IMR-90 (cell line): ENCODE measurements around the gene DNAJC5. TPM values are rescaled to one million over a fixed set of nuclear protein-coding genes. Genes with fewer than 3 reads are reported as not detected.

Source experiments
- ATAC-seq: fragments of 200-7000 bp; cut with Tn5 transposase; 2 replicates; pipeline ENCODE4 v1.9.1; 2020; ENCODE audit warnings: low read depth, mild to moderate bottlenecking, moderate library complexity
- BruUV-seq: library from RNA; stranded (reverse); fragments of 400-500 nt; replicated peaks from 2 replicates; lab custom pipeline; 2021; lab: Mats Ljungman, UMichigan
- CTCF ChIA-PET: fragments of 300-600 bp; formaldehyde crosslinking; extraction: SDS; loops from one replicate; lab custom pipeline; 2021; ENCODE audit warnings: antibody characterized with exemption; lab: Yijun Ruan, JAX
- POLR2A ChIA-PET: fragments of 300-600 bp; sonication (Branson Sonifier 250); formaldehyde crosslinking; loops from one replicate; lab custom pipeline; 2022; ENCODE audit warnings: antibody characterized with exemption; ENCODE audit not compliant: unreplicated experiment; lab: Charles Lee
- DNase-seq: peaks from one replicate; pipeline ENCODE4 v3.0.0; 2013
- H2AFZ ChIP-seq: replicated peaks from 2 replicates; pipeline ENCODE3; 2013; ENCODE audit warnings: low read length, mild to moderate bottlenecking; ENCODE audit not compliant: poor library complexity
- H2AK5ac ChIP-seq: 2 replicates; pipeline ENCODE4 v1.6.1; 2013; ENCODE audit warnings: low read depth, low read length, inconsistent platforms
- H2AK9ac ChIP-seq: replicated peaks from 2 replicates; pipeline ENCODE3; 2013; ENCODE audit warnings: mild to moderate bottlenecking, low read depth, low read length, moderate library complexity; ENCODE audit not compliant: poor library complexity
- H2BK120ac ChIP-seq: 2 replicates; pipeline ENCODE4 v1.6.1; 2013; ENCODE audit warnings: low read depth, low read length, inconsistent platforms
- H2BK15ac ChIP-seq: 3 replicates; pipeline ENCODE4 v1.6.1; 2013; ENCODE audit warnings: low read depth, low read length, inconsistent platforms
- H2BK20ac ChIP-seq: 2 replicates; pipeline ENCODE4 v1.6.1; 2013; ENCODE audit warnings: low read depth, mild to moderate bottlenecking, inconsistent platforms, low read length, moderate library complexity
- H2BK5ac ChIP-seq: 2 replicates; pipeline ENCODE4 v1.6.1; 2013; ENCODE audit warnings: mild to moderate bottlenecking, low read depth, low read length, inconsistent platforms; ENCODE audit not compliant: poor library complexity, severe bottlenecking
- H3K14ac ChIP-seq: replicated peaks from 2 replicates; pipeline ENCODE4 v1.6.1; 2013; ENCODE audit warnings: low read depth, low read length, inconsistent platforms
- H3K18ac ChIP-seq: 2 replicates; pipeline ENCODE4 v1.6.1; 2013; ENCODE audit warnings: low read depth, low read length, control low read depth
- H3K23ac ChIP-seq: 2 replicates; pipeline ENCODE4 v1.6.1; 2013; ENCODE audit warnings: low read depth, low read length, inconsistent platforms
- H3K27ac ChIP-seq: 2 replicates; pipeline ENCODE4 v1.5.1; 2013; ENCODE audit warnings: mild to moderate bottlenecking, control low read depth, low read length; ENCODE audit not compliant: insufficient read depth
- H3K27me3 ChIP-seq: 2 replicates; pipeline ENCODE4 v1.6.1; 2013; ENCODE audit warnings: low read length; ENCODE audit not compliant: control insufficient read depth, insufficient read depth
- H3K36me3 ChIP-seq: 2 replicates; pipeline ENCODE4 v1.6.1; 2013; ENCODE audit warnings: low read length, mixed read lengths; ENCODE audit not compliant: control insufficient read depth, insufficient read depth
- H3K4ac ChIP-seq: 2 replicates; pipeline ENCODE4 v1.6.1; 2013; ENCODE audit warnings: low read depth, low read length, inconsistent platforms
- H3K4me1 ChIP-seq: 2 replicates; pipeline ENCODE4 v1.6.1; 2013; ENCODE audit warnings: low read length, mixed read lengths; ENCODE audit not compliant: control insufficient read depth, insufficient read depth
- H3K4me2 ChIP-seq: 2 replicates; pipeline ENCODE4 v1.6.1; 2013; ENCODE audit warnings: low read depth, mild to moderate bottlenecking, control low read depth, low read length, moderate library complexity
- H3K4me3 ChIP-seq: 2 replicates; pipeline ENCODE4 v1.5.1; 2013; ENCODE audit warnings: low read depth, mild to moderate bottlenecking, control low read depth, low read length, moderate library complexity; ENCODE audit not compliant: insufficient read depth
- H3K56ac ChIP-seq: 2 replicates; pipeline ENCODE4 v1.6.1; 2013; ENCODE audit warnings: low read length, inconsistent platforms; ENCODE audit not compliant: insufficient read depth; ENCODE audit errors: extremely low read depth
- H3K79me1 ChIP-seq, 2 experiments: 2 replicates each; pipeline ENCODE4 v1.6.1; 2013; ENCODE audit warnings: low read length in 2 of 2, inconsistent platforms in 1 of 2, low read depth in 1 of 2
- H3K9ac ChIP-seq: 2 replicates; pipeline ENCODE4 v1.6.1; 2013; ENCODE audit warnings: low read depth, low read length, control low read depth
- H3K9me1 ChIP-seq: 2 replicates; pipeline ENCODE4 v1.6.1; 2013; ENCODE audit warnings: low read length, inconsistent platforms; ENCODE audit not compliant: insufficient read depth
- H3K9me3 ChIP-seq: 2 replicates; pipeline ENCODE4 v1.6.1; 2013; ENCODE audit warnings: low read length; ENCODE audit not compliant: control insufficient read depth, insufficient read depth
- H4K20me1 ChIP-seq: 2 replicates; pipeline ENCODE4 v1.6.1; 2013; ENCODE audit warnings: low read length, inconsistent platforms; ENCODE audit not compliant: insufficient read depth
- H4K5ac ChIP-seq: 2 replicates; pipeline ENCODE4 v1.6.1; 2013; ENCODE audit warnings: mild to moderate bottlenecking, low read depth, low read length, control low read depth
- H4K8ac ChIP-seq, 2 experiments: 2 replicates each; pipeline ENCODE4 v1.6.1; 2013; ENCODE audit warnings: low read depth in 2 of 2, low read length in 2 of 2, control low read depth in 1 of 2, inconsistent platforms in 1 of 2
- H4K91ac ChIP-seq: 2 replicates; pipeline ENCODE4 v1.6.1; 2013; ENCODE audit warnings: low read depth, low read length, inconsistent platforms; ENCODE audit not compliant: insufficient read depth
- CHD1 ChIP-seq: IDR thresholded peaks from 2 replicates; pipeline ENCODE4 v1.6.1; 2012; ENCODE audit warnings: low read depth, low read length, improper control_type of control experiment
- CTCF ChIP-seq: conservative IDR thresholded peaks from 2 replicates; pipeline ENCODE4 v1.5.1; 2012; ENCODE audit warnings: mild to moderate bottlenecking, low read depth, low read length, improper control_type of control experiment
- POLR2A ChIP-seq: IDR thresholded peaks from 2 replicates; pipeline ENCODE4 v1.6.1; 2012; ENCODE audit warnings: mild to moderate bottlenecking, low read depth, low read length
- SMC3 ChIP-seq: fragments of 150-350 bp; IDR thresholded peaks from 2 replicates; pipeline ENCODE4 v1.6.1; 2016; ENCODE audit warnings: low read depth, mild to moderate bottlenecking, antibody characterized with exemption, low read length, moderate library complexity
- USF2 ChIP-seq: fragments of 150-350 bp; IDR thresholded peaks from 2 replicates; pipeline ENCODE4 v1.6.1; 2017; ENCODE audit warnings: mild to moderate bottlenecking, antibody characterized with exemption, low read length, low read depth
- WGBS, 2 experiments: methylation state at CpG; one replicate each; pipeline versions ENCODE4 v1.1.5 to v1.1.7; 2013; ENCODE audit warnings: missing lambda C conversion rate in 2 of 2; ENCODE audit not compliant: insufficient read length in 1 of 2; ENCODE audit errors: extremely low coverage in 2 of 2; 5-methylcytosine and 5-hydroxymethylcytosine counted together
- dilution Hi-C: fragments of 300-500 bp; cut with HindIII; formaldehyde crosslinking; loops from one replicate; pipeline ENCODE4 v1.14.3; 2018; ENCODE audit warnings: low sequenced_read_pairs; ENCODE audit not compliant: unreplicated experiment
- in situ Hi-C: fragments of 300-500 bp; cut with MboI; formaldehyde crosslinking; loops from 3 replicates; pipeline ENCODE4 v1.14.3; 2019; ENCODE audit warnings: low sequenced_read_pairs, inconsistent platforms, mixed read lengths
- intact Hi-C: fragments of 100-400 bp; cut with micrococcal nuclease; formaldehyde crosslinking; loops from 2 replicates; pipeline ENCODE4 v1.10.0; 2022
- polyA plus RNA-seq, 3 experiments: library from polyadenylated mRNA; depleted of rRNA; stranded (reverse); fragments of >200 nt; gene quantifications; 2 replicates each; pipeline ENCODE4 v1.2.3, GENCODE V29; 2012; ENCODE audit warnings: low replicate concordance in 1 of 3
- total RNA-seq: library from RNA; depleted of rRNA; stranded (reverse); fragments of >200 nt; gene quantifications from 2 replicates; pipeline ENCODE4 v1.2.3, GENCODE V29; 2012

The DNAJC5 gene
- total and polyA plus RNA-seq, 2 of the 4 experiments (the other 2 are of a cell fraction): 35.6 to 45.2 TPM

GRCh38 chr20:63944078-63944941, 49.4 kb downstream of the DNAJC5 start (continued):
- TF ChIP-seq CHD1: no peak

- ChIA-PET POLR2A (no interaction called here), CTCF (no interaction called here)
- no peak overlapping the region for H4K91ac ChIP-seq
- no peak overlapping the region for H2BK120ac ChIP-seq
- no peak overlapping the region for H2BK15ac ChIP-seq
- H3K27ac ChIP-seq: no peak overlapping the region
- no peak overlapping the region for H3K14ac ChIP-seq
- H3K27me3 ChIP-seq: no peaks in the 10 kb centered on the region
- no peak overlapping the region for H2AFZ ChIP-seq
- H4K5ac ChIP-seq: no peak overlapping the region
- intact Hi-C loops (no loop called here), in situ Hi-C loops (no loop called here), dilution Hi-C loops (no loop called here)
- no peak overlapping the region for H3K18ac ChIP-seq
- no peaks in the 10 kb centered on the region for H3K9me3 ChIP-seq
- peaks cover 47% of the 10 kb centered on the region for H3K36me3 ChIP-seq
- no peak overlapping the region for H3K4me2 ChIP-seq
- peaks cover 15% of the 10 kb centered on the region for H3K4me1 ChIP-seq
- BruUV-seq: no TSS peak
- no peak overlapping the region for H4K8ac ChIP-seq
- WGBS, 2 experiments: 84% methylated on average over 7 of the region's 17 CpGs; no CpG with 5 or more reads in 1 of the 2 experiments
- no peak for DNase-seq
- H2BK20ac ChIP-seq: no peak overlapping the region
- no peak overlapping the region for H3K4me3 ChIP-seq
- ATAC-seq: no peak
- peaks cover 16 to 82% of the 10 kb centered on the region in 2 experiments for H3K79me1 ChIP-seq
- H2AK9ac ChIP-seq: no peak overlapping the region
- H4K20me1 ChIP-seq: peaks cover 94% of the 10 kb centered on the region
- no peak overlapping the region for H2AK5ac ChIP-seq
- no peak overlapping the region for H3K4ac ChIP-seq
- H3K9ac ChIP-seq: no peak overlapping the region
- no peak overlapping the region for H2BK5ac ChIP-seq
- H3K23ac ChIP-seq: no peak overlapping the region
- TF ChIP-seq POLR2A: no peak
- no peak for TF ChIP-seq CTCF
- no peak for TF ChIP-seq USF2
- TF ChIP-seq SMC3: no peak
- H3K9me1 ChIP-seq: peaks cover 22% of the 10 kb centered on the region
- H3K56ac ChIP-seq: no peak overlapping the region
These were observed 50.2 kb downstream of the DNAJC5 start for GRCh38 chr20:63945031-63945658.
